Mesendoderm (in vitro differentiated cells): Measurements from ENCODE around the gene CEBPG.

Source experiments
- DNase-seq: peaks from one replicate; pipeline ENCODE4 v3.0.0; 2013
- H2AK5ac ChIP-seq: 2 replicates; pipeline ENCODE4 v1.6.1; 2013; ENCODE audit warnings: low read length, inconsistent platforms
- H2BK120ac ChIP-seq: 2 replicates; pipeline ENCODE4 v1.6.1; 2013; ENCODE audit warnings: low read depth, mild to moderate bottlenecking, low read length, moderate library complexity, mixed read lengths
- H2BK15ac ChIP-seq: replicated peaks from 2 replicates; pipeline ENCODE4 v1.6.1; 2013; ENCODE audit warnings: low read depth, mild to moderate bottlenecking, moderate library complexity
- H2BK5ac ChIP-seq: 2 replicates; pipeline ENCODE4 v1.6.1; 2013; ENCODE audit warnings: low read length, inconsistent platforms
- H3K18ac ChIP-seq: 2 replicates; pipeline ENCODE4 v1.6.1; 2013; ENCODE audit warnings: mild to moderate bottlenecking, low read length, mixed read lengths
- H3K23ac ChIP-seq: one replicate; pipeline ENCODE4 v1.6.1; 2013; ENCODE audit warnings: low read length
- H3K27ac ChIP-seq: 2 replicates; pipeline ENCODE4 v1.5.1; 2013; ENCODE audit warnings: low read depth, mild to moderate bottlenecking, inconsistent platforms, low read length, moderate library complexity
- H3K27me3 ChIP-seq: 2 replicates; pipeline ENCODE4 v1.6.1; 2013; ENCODE audit warnings: low read length, control low read depth, mild to moderate bottlenecking, inconsistent platforms; ENCODE audit not compliant: insufficient read depth, poor library complexity
- H3K36me3 ChIP-seq: 2 replicates; pipeline ENCODE4 v1.6.1; 2013; ENCODE audit warnings: low read length, inconsistent platforms; ENCODE audit not compliant: control insufficient read depth, insufficient read depth
- H3K4ac ChIP-seq: one replicate; pipeline ENCODE4 v1.6.1; 2013; ENCODE audit warnings: low read depth, mild to moderate bottlenecking, low read length, moderate library complexity
- H3K4me1 ChIP-seq: 2 replicates; pipeline ENCODE4 v1.6.1; 2013; ENCODE audit warnings: low read depth, low read length, inconsistent platforms; ENCODE audit not compliant: control insufficient read depth
- H3K4me2 ChIP-seq: 2 replicates; pipeline ENCODE4 v1.6.1; 2013; ENCODE audit warnings: low read length
- H3K4me3 ChIP-seq: 2 replicates; pipeline ENCODE4 v1.5.1; 2013; ENCODE audit warnings: mild to moderate bottlenecking, low read length
- H3K56ac ChIP-seq: one replicate; pipeline ENCODE4 v1.6.1; 2013; ENCODE audit warnings: low read length
- H3K79me1 ChIP-seq: 2 replicates; pipeline ENCODE4 v1.6.1; 2013; ENCODE audit warnings: low read length, inconsistent platforms
- H3K79me2 ChIP-seq: 2 replicates; pipeline ENCODE4 v1.6.1; 2013; ENCODE audit warnings: mild to moderate bottlenecking, low read length; ENCODE audit not compliant: control insufficient read depth, insufficient read depth
- H3K9ac ChIP-seq: 2 replicates; pipeline ENCODE4 v1.6.1; 2013; ENCODE audit warnings: low read length, inconsistent platforms
- H4K5ac ChIP-seq: one replicate; pipeline ENCODE4 v1.6.1; 2013; ENCODE audit warnings: low read length
- H4K8ac ChIP-seq: one replicate; pipeline ENCODE4 v1.6.1; 2013; ENCODE audit warnings: low read depth, mild to moderate bottlenecking, control low read depth, low read length, moderate library complexity
- WGBS: extraction: QIAGEN DNeasy Blood & Tissue Kit; methylation state at CpG from one replicate; pipeline ENCODE4 v1.1.7; 2013; ENCODE audit warnings: low lambda C conversion rate, missing lambda C conversion rate; ENCODE audit not compliant: insufficient coverage; ENCODE audit errors: extremely low coverage; 5-methylcytosine and 5-hydroxymethylcytosine counted together

CEBPG gene

GRCh38 chr19:33387351-33388230 is 14.1 kb downstream of the CEBPG start:
- Histone ChIP-seq H3K4me1 (no peaks in the 10 kb centered on the region), H3K79me2 (peaks cover 2% of the 10 kb centered on the region)
- no CpG with 5 or more reads among the region's 39 CpGs for WGBS

GRCh38 chr19:33388231-33388724 is 14.8 kb downstream of the CEBPG start:
- Histone ChIP-seq H3K23ac (no peak overlapping the region), H3K79me1 (peaks cover 7% of the 10 kb centered on the region), H3K79me2 (peaks cover 2% of the 10 kb centered on the region), H3K27ac (no peak overlapping the region), H4K5ac (no peak overlapping the region), H3K27me3 (no peaks in the 10 kb centered on the region), H3K4ac (no peak overlapping the region), H3K4me2 (no peak overlapping the region), H3K9ac (no peak overlapping the region), H3K4me1 (no peaks in the 10 kb centered on the region), H2AK5ac (no peak overlapping the region), H2BK15ac (no peak overlapping the region), H4K8ac (no peak overlapping the region), H2BK120ac (no peak overlapping the region), H3K36me3 (no peaks in the 10 kb centered on the region), H3K18ac (no peak overlapping the region), H3K4me3 (no peak overlapping the region), H2BK5ac (no peak overlapping the region), H3K56ac (no peak overlapping the region)
- WGBS: no CpG with 5 or more reads among the region's 13 CpGs
- DNase-seq: no peak

More at GRCh38 chr19:33387351-33388230, 14.1 kb downstream of the CEBPG start:
- no peak overlapping the region for H4K8ac ChIP-seq
- H3K4me2 ChIP-seq: no peak overlapping the region
- H2BK5ac ChIP-seq: no peak overlapping the region
- no peak overlapping the region for H3K9ac ChIP-seq
- no peak overlapping the region for H3K4ac ChIP-seq
- H3K4me3 ChIP-seq: no peak overlapping the region
- no peak overlapping the region for H2BK120ac ChIP-seq
- no peak overlapping the region for H3K56ac ChIP-seq
- no peak overlapping the region for H2BK15ac ChIP-seq
- no peak overlapping the region for H3K23ac ChIP-seq
- H4K5ac ChIP-seq: no peak overlapping the region
- no peak for DNase-seq
- H3K27ac ChIP-seq: no peak overlapping the region
- H3K27me3 ChIP-seq: no peaks in the 10 kb centered on the region
- no peak overlapping the region for H2AK5ac ChIP-seq
- peaks cover 7% of the 10 kb centered on the region for H3K79me1 ChIP-seq
- no peak overlapping the region for H3K18ac ChIP-seq
- no peaks in the 10 kb centered on the region for H3K36me3 ChIP-seq

- no CpG with 5 or more reads among the region's 28 CpGs for WGBS
- H2BK5ac ChIP-seq: no peak overlapping the region
- no peak overlapping the region for H2BK15ac ChIP-seq
- no peak overlapping the region for H2AK5ac ChIP-seq
- no peak overlapping the region for H3K9ac ChIP-seq
- H3K56ac ChIP-seq: no peak overlapping the region
- H3K27ac ChIP-seq: no peak overlapping the region
- no peak overlapping the region for H3K4me3 ChIP-seq
- no peak overlapping the region for H3K23ac ChIP-seq
- no peak for DNase-seq
- no peaks in the 10 kb centered on the region for H3K4me1 ChIP-seq
- peaks cover 4% of the 10 kb centered on the region for H3K79me1 ChIP-seq
- H4K8ac ChIP-seq: no peak overlapping the region
- H2BK120ac ChIP-seq: no peak overlapping the region
- H3K79me2 ChIP-seq: peaks cover 2% of the 10 kb centered on the region
- no peaks in the 10 kb centered on the region for H3K36me3 ChIP-seq
- no peak overlapping the region for H3K4me2 ChIP-seq
- H3K27me3 ChIP-seq: no peaks in the 10 kb centered on the region
- H3K4ac ChIP-seq: no peak overlapping the region
- H3K18ac ChIP-seq: no peak overlapping the region
- H4K5ac ChIP-seq: no peak overlapping the region
Measured at GRCh38 chr19:33388725-33389420, 15.4 kb downstream of the CEBPG start.

- DNase-seq: no peak
- no CpG with 5 or more reads among the region's 22 CpGs for WGBS
- no peak overlapping the region for H3K9ac ChIP-seq
- no peak overlapping the region for H3K4ac ChIP-seq
- H4K8ac ChIP-seq: no peak overlapping the region
- no peak overlapping the region for H2BK15ac ChIP-seq
- H2BK5ac ChIP-seq: no peak overlapping the region
- peaks cover 2% of the 10 kb centered on the region for H3K79me2 ChIP-seq
- no peak overlapping the region for H3K56ac ChIP-seq
- H3K4me1 ChIP-seq: no peaks in the 10 kb centered on the region
- H3K4me2 ChIP-seq: no peak overlapping the region
- H3K4me3 ChIP-seq: no peak overlapping the region
- no peaks in the 10 kb centered on the region for H3K27me3 ChIP-seq
- H3K36me3 ChIP-seq: no peaks in the 10 kb centered on the region
- no peak overlapping the region for H2AK5ac ChIP-seq
- peaks cover 4% of the 10 kb centered on the region for H3K79me1 ChIP-seq
- H2BK120ac ChIP-seq: no peak overlapping the region
- no peak overlapping the region for H3K18ac ChIP-seq
- no peak overlapping the region for H4K5ac ChIP-seq
- no peak overlapping the region for H3K23ac ChIP-seq
- no peak overlapping the region for H3K27ac ChIP-seq
Measured at GRCh38 chr19:33389421-33390100, 16.1 kb downstream of the CEBPG start.

- Histone ChIP-seq H2BK120ac (no peak overlapping the region), H3K36me3 (no peaks in the 10 kb centered on the region), H3K79me2 (no peaks in the 10 kb centered on the region), H3K79me1 (peaks cover 4% of the 10 kb centered on the region), H3K18ac (no peak overlapping the region), H4K5ac (no peak overlapping the region), H2BK15ac (no peak overlapping the region), H2BK5ac (no peak overlapping the region), H3K4me1 (no peaks in the 10 kb centered on the region), H3K9ac (no peak overlapping the region), H3K4ac (no peak overlapping the region), H3K27me3 (no peaks in the 10 kb centered on the region), H3K4me3 (no peak overlapping the region), H4K8ac (no peak overlapping the region), H3K23ac (no peak overlapping the region), H2AK5ac (no peak overlapping the region), H3K27ac (no peak overlapping the region), H3K56ac (no peak overlapping the region), H3K4me2 (no peak overlapping the region)
- no peak for DNase-seq
- WGBS: no CpG with 5 or more reads among the region's 19 CpGs
Measured at GRCh38 chr19:33390101-33390907, 16.8 kb downstream of the CEBPG start.
